NCI-H1092 treated with DMSO at 0.1 percent for 48 hours (cell line): ENCODE results near the gene ZBTB2.
A peak's percentile ranks its signal among the peaks of the same experiment; 100 is the strongest.
"Not testable (repeated sequence)": the region's sequence is repeated elsewhere in the genome, so short reads cannot be mapped to it uniquely, and the experiment has no call there.

Source experiments
- DNase-seq: peaks from one replicate; lab custom pipeline; 2025; lab: John Stamatoyannopoulos, UW

The ZBTB2 gene

GRCh38 chr6:151326116-151326825, 65.1 kb downstream of the ZBTB2 start:
- DNase-seq, result no peak

GRCh38 chr6:151325075-151326050, 66.0 kb downstream of the ZBTB2 start:
- no peak for DNase-seq

GRCh38 chr6:151324488-151324825, 66.9 kb downstream of the ZBTB2 start:
- no peak for DNase-seq

GRCh38 chr6:151323791-151324487, 67.4 kb downstream of the ZBTB2 start:
- DNase-seq, result peak; percentile 76

GRCh38 chr6:151322570-151322969, 68.8 kb downstream of the ZBTB2 start:
- no peak for DNase-seq

- no peak for DNase-seq
Observed at GRCh38 chr6:151321438-151321837, 69.9 kb downstream of the ZBTB2 start.

- DNase-seq, result no peak
Observed at GRCh38 chr6:151320140-151320539, 71.2 kb downstream of the ZBTB2 start.

GRCh38 chr6:151317995-151318365, 73.4 kb downstream of the ZBTB2 start:
- no peak for DNase-seq

- DNase-seq, result no peak
Observed at GRCh38 chr6:151317103-151317994, 74.0 kb downstream of the ZBTB2 start.

- not testable (repeated sequence) for DNase-seq
Observed at GRCh38 chr6:151315661-151316060, 75.7 kb downstream of the ZBTB2 start.
